ENCODE data around the gene COL28A1.

- TF ChIP-seq CTCF (IDR thresholded peaks at IDR 0.05) (no peak), POLR2A (IDR thresholded peaks at IDR 0.05) (no peak), EP300 (IDR thresholded peaks at IDR 0.05; ENCODE audit: low read depth) (no peak), POLR2AphosphoS5 (IDR thresholded peaks at IDR 0.05) (no peak)
Measured at GRCh38 chr7:7351156-7351555, 184.5 kb downstream of the COL28A1 start.
